Astrocyte of the spinal cord (primary cell): Measurements from ENCODE around the gene ZNRF1.

ENCODE experiments used
- DNase-seq: peaks from one replicate; pipeline ENCODE4 v3.0.0; 2011; ENCODE audit warnings: low read depth, low spot score
- H3K4me3 ChIP-seq: 2 replicates; pipeline ENCODE4 v1.5.1; 2011; ENCODE audit warnings: low read depth, mild to moderate bottlenecking, low read length, moderate library complexity
- in situ Hi-C: cut with HindIII; loops from 2 replicates; pipeline ENCODE4 v1.10.0; 2017; ENCODE audit warnings: low sequenced_read_pairs
- TF ChIP-seq, protein P1 (sequence below): IDR thresholded peaks from 2 replicates; pipeline ENCODE4 v1.5.1; 2012; ENCODE audit warnings: low read depth, mild to moderate bottlenecking, low read length, inconsistent platforms

ZNRF1 gene

DNA sequence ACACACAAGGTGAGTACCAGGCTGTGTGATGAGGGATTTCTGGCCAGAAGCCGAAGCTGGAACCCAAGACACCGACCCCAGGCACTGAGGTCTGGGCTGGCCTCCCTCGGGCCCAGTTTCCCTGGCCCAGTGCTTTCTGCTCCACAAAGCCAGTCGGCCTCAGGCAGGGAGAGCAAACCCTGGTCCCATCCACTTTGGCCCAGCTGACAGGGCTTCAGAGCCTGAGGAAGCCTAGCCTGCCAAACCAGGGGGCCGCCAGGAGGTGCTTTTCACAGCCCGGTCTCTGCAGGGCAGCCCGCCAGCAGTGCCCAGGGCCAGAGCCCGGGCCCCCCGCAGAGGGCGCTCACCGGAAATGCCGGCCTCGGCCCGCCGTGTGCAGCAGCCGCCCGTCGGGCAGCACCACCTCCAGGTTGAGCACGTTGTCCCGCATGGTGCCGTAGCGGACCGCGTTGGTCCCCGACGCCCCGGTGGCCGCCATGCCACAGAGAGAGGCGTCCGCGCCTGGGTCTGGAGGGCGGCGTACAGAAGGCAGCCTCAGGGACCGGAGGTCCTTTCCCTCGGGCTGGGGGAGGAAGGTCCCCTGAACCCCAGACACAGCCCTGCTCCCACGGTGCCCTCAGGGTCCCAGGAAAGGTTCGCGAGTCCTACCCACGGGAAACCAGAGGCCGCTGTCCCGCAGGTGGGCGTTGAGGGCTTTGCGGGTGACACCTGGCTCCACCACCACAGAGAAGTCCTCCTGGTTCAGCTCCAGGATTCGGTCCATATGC is 115.5 kb downstream of the ZNRF1 start:
- H3K4me3 ChIP-seq = no peak overlapping the region

GRCh38 chr16:75114946-75115825 is 116.4 kb downstream of the ZNRF1 start:
- TF ChIP-seq, protein P1, sequence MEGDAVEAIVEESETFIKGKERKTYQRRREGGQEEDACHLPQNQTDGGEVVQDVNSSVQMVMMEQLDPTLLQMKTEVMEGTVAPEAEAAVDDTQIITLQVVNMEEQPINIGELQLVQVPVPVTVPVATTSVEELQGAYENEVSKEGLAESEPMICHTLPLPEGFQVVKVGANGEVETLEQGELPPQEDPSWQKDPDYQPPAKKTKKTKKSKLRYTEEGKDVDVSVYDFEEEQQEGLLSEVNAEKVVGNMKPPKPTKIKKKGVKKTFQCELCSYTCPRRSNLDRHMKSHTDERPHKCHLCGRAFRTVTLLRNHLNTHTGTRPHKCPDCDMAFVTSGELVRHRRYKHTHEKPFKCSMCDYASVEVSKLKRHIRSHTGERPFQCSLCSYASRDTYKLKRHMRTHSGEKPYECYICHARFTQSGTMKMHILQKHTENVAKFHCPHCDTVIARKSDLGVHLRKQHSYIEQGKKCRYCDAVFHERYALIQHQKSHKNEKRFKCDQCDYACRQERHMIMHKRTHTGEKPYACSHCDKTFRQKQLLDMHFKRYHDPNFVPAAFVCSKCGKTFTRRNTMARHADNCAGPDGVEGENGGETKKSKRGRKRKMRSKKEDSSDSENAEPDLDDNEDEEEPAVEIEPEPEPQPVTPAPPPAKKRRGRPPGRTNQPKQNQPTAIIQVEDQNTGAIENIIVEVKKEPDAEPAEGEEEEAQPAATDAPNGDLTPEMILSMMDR = no peak
- in situ Hi-C loops = no loop called here
- DNase-seq = no peak
- H3K4me3 ChIP-seq = no peak overlapping the region

More for the DNA sequence above, 115.5 kb downstream of the ZNRF1 start:
- no peak for DNase-seq
- TF ChIP-seq, protein P1 = no peak
- in situ Hi-C loops = no loop called here

DNA sequence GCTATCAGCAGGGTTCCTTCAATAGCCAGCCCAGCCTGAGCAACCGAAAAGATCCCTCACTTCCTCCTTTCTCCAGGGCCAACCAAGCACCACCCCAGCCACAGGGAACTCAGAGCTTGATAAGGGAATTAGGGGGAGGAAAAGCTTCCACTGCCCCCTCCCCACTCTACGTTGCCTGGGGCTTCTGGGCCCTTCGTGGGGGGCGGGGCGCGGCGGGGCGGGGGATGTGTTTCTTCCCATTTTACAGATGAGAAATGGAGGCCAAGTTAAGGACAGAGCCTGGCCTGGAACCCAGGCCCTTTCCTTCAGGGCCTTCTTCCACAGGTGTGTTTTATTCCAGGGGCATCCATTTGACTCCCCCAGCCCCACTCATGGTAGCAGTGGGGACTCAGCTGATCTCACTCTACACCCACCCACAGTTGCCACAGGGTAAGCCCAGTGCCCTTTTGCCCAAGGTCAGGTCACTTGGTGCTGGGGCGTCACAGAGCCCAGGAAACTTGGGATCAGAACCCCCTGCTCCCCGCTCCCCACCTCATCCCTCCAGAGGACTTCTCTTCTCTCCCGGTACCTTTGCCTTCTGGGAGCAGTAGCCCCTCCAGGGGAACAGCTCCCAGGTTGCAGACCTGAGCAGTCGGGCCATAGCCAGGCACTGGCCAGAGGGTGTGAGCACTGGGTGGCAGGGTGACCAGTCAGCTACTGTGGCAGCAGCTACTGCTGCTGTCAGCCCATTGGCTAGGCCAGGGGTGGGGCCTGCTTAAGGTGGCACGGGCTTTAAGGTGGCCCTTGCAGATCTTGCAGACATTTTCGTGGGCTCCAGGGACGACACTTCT is 117.5 kb downstream of the ZNRF1 start, which contains the start of gene LDHD:
LDHD (minus strand) TSS at position 700 of the 830 bp plus-strand sequence; CDS start at position 640, 60 bp downstream.
- in situ Hi-C loops = no loop called here
- peak; percentile 56 for DNase-seq
- TF ChIP-seq, protein P1 = no peak
- H3K4me3 ChIP-seq = peak within 1 kb of the TSS; percentile 42

GRCh38 chr16:75116911-75117245 is 118.1 kb downstream of the ZNRF1 start:
- in situ Hi-C loops = no loop called here
- no peak overlapping the region for H3K4me3 ChIP-seq
- TF ChIP-seq, protein P1 = no peak
- DNase-seq = no peak

DNA sequence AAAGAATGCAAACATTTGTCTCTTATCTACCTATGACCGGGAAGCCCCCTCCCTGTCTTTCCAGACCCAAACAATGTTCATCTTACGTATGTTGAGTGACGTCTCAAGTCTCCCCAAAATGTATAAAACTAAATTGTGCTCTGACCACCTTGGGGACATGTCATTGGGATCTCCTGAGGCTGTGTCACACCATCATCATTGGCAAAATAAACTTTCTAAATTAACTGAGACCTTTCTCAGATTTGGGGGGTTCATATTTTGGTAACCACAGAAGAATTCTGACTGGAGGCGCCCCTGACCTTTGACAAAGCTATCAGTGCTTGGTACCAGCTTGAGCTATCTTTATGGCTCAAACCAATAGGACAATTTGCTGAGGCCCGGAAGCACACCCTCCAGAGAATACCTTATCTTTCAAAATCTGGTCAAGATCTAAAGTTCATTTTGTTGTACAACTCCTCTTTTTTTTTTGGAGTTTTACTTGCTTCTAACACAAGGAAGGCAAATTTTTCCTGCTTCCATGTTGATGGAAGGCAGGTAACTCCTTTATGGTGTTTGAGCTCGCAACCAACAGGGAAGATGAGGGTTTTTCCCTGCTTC is 120.2 kb downstream of the ZNRF1 start:
- H3K4me3 ChIP-seq = no peak overlapping the region
- no peak for DNase-seq
- in situ Hi-C loops = no loop called here
- TF ChIP-seq, protein P1 = no peak

- no peak overlapping the region for H3K4me3 ChIP-seq
- no peak for DNase-seq
- TF ChIP-seq, protein P1 = no peak
- in situ Hi-C loops = no loop called here
These were observed 121.4 kb downstream of the ZNRF1 start for GRCh38 chr16:75120253-75120652.
